Measurements from ENCODE around the gene RHO. TPM values are rescaled to one million over a fixed set of nuclear protein-coding genes. Genes with fewer than 3 reads are reported as not detected.

The RHO gene
- total RNA-seq, 1 donor from 2014 or later, result not detected

- Histone ChIP-seq H3K4me1 (peaks cover 62% of the 10 kb centered on the region), H3K27me3 (ENCODE audit: low read depth) (no peaks in the 10 kb centered on the region), H3K4me3 (no peak overlapping the region), H3K36me3 (peaks cover 24% of the 10 kb centered on the region), H3K9me3 (replicated peaks) (no peaks in the 10 kb centered on the region), H3K27ac (replicated peaks) (peak overlapping the region; percentile 73)
- TF ChIP-seq CTCF (IDR thresholded peaks at IDR 0.05; ENCODE audit: borderline replicate concordance), result no peak
- intact Hi-C loops (cut with micrococcal nuclease), result loop anchor here (10.0 kb wide), 1 partner anchor 48 kb away; no protein-coding TSS in a partner anchor
- DNase-seq, result no peak
These were observed 24.7 kb downstream of the RHO start for GRCh38 chr3:129553171-129553570.

GRCh38 chr3:129553719-129554118, 25.3 kb downstream of the RHO start:
- intact Hi-C loops (cut with micrococcal nuclease), result loop anchor here (10.0 kb wide), 1 partner anchor 49 kb away; no protein-coding TSS in a partner anchor

GRCh38 chr3:129554356-129555152, 26.1 kb downstream of the RHO start:
- H3K36me3 ChIP-seq, result peaks cover 33% of the 10 kb centered on the region
- TF ChIP-seq CTCF (IDR thresholded peaks at IDR 0.05; ENCODE audit: borderline replicate concordance), result no peak
- no peak for DNase-seq
- H3K4me3 ChIP-seq, result no peak overlapping the region
- H3K27me3 ChIP-seq (ENCODE audit: low read depth), result no peaks in the 10 kb centered on the region
- intact Hi-C loops (cut with micrococcal nuclease), result loop anchor here (10.0 kb wide), 1 partner anchor 50 kb away; no protein-coding TSS in a partner anchor
- peaks cover 76% of the 10 kb centered on the region for H3K4me1 ChIP-seq
- no peaks in the 10 kb centered on the region for H3K9me3 ChIP-seq (replicated peaks)
- H3K27ac ChIP-seq (replicated peaks), result peak overlapping the region; percentile 73

More at GRCh38 chr3:129553719-129554118, 25.3 kb downstream of the RHO start:
- Histone ChIP-seq H3K36me3 (peaks cover 24% of the 10 kb centered on the region), H3K4me1 (peaks cover 67% of the 10 kb centered on the region), H3K4me3 (no peak overlapping the region), H3K27me3 (ENCODE audit: low read depth) (no peaks in the 10 kb centered on the region), H3K27ac (replicated peaks) (peak overlapping the region; percentile 73), H3K9me3 (replicated peaks) (no peaks in the 10 kb centered on the region)
- TF ChIP-seq CTCF (IDR thresholded peaks at IDR 0.05; ENCODE audit: borderline replicate concordance), result no peak
- no peak for DNase-seq

- Histone ChIP-seq H3K4me1 (peaks cover 82% of the 10 kb centered on the region), H3K36me3 (peaks cover 39% of the 10 kb centered on the region), H3K27ac (replicated peaks) (peak overlapping the region; percentile 73), H3K27me3 (ENCODE audit: low read depth) (no peaks in the 10 kb centered on the region), H3K4me3 (no peak overlapping the region), H3K9me3 (replicated peaks) (no peaks in the 10 kb centered on the region)
- DNase-seq, result no peak
- intact Hi-C loops (cut with micrococcal nuclease), result loop anchor here (10.0 kb wide), 1 partner anchor 50 kb away; no protein-coding TSS in a partner anchor
- TF ChIP-seq CTCF (IDR thresholded peaks at IDR 0.05; ENCODE audit: borderline replicate concordance), result no peak
These were observed 26.7 kb downstream of the RHO start for GRCh38 chr3:129555153-129555550.

GRCh38 chr3:129555616-129556357, 27.3 kb downstream of the RHO start:
- Histone ChIP-seq H3K9me3 (replicated peaks) (no peaks in the 10 kb centered on the region), H3K27ac (replicated peaks) (peak overlapping the region; percentile 73), H3K4me3 (no peak overlapping the region), H3K4me1 (peaks cover 88% of the 10 kb centered on the region), H3K36me3 (peaks cover 40% of the 10 kb centered on the region), H3K27me3 (ENCODE audit: low read depth) (no peaks in the 10 kb centered on the region)
- no peak for TF ChIP-seq CTCF (IDR thresholded peaks at IDR 0.05; ENCODE audit: borderline replicate concordance)
- no peak for DNase-seq
- intact Hi-C loops (cut with micrococcal nuclease), result loop anchor here (10.0 kb wide), 1 partner anchor 51 kb away; no protein-coding TSS in a partner anchor
